GM20000 (cell line): ENCODE data around the gene POU5F1.
A peak's percentile ranks its signal among the peaks of the same experiment; 100 is the strongest.
"Not testable (repeated sequence)": the region's sequence is repeated elsewhere in the genome, so short reads cannot be mapped to it uniquely, and the experiment has no call there.

ENCODE experiments used
- DNase-seq: peaks from one replicate; pipeline ENCODE4 v3.0.0; 2012; ENCODE audit warnings: low spot score
- TF ChIP-seq, protein P1 (sequence below): IDR thresholded peaks from 2 replicates; pipeline ENCODE4 v1.5.1; 2012; ENCODE audit warnings: mild to moderate bottlenecking, control low read depth; ENCODE audit errors: extremely low read depth, missing control alignments

POU5F1 gene

GRCh38 chr6:31205638-31206037 lies 35.2 kb upstream of the POU5F1 start:
- TF ChIP-seq, protein P1, sequence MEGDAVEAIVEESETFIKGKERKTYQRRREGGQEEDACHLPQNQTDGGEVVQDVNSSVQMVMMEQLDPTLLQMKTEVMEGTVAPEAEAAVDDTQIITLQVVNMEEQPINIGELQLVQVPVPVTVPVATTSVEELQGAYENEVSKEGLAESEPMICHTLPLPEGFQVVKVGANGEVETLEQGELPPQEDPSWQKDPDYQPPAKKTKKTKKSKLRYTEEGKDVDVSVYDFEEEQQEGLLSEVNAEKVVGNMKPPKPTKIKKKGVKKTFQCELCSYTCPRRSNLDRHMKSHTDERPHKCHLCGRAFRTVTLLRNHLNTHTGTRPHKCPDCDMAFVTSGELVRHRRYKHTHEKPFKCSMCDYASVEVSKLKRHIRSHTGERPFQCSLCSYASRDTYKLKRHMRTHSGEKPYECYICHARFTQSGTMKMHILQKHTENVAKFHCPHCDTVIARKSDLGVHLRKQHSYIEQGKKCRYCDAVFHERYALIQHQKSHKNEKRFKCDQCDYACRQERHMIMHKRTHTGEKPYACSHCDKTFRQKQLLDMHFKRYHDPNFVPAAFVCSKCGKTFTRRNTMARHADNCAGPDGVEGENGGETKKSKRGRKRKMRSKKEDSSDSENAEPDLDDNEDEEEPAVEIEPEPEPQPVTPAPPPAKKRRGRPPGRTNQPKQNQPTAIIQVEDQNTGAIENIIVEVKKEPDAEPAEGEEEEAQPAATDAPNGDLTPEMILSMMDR, result no peak
- DNase-seq, result no peak

GRCh38 chr6:31204751-31205145 lies 34.3 kb upstream of the POU5F1 start:
- DNase-seq, result no peak

GRCh38 chr6:31203345-31203979 lies 33.0 kb upstream of the POU5F1 start:
- TF ChIP-seq, protein P1, result no peak
- DNase-seq, result no peak

More at GRCh38 chr6:31204751-31205145, 34.3 kb upstream of the POU5F1 start:
- TF ChIP-seq, protein P1, result no peak

DNA sequence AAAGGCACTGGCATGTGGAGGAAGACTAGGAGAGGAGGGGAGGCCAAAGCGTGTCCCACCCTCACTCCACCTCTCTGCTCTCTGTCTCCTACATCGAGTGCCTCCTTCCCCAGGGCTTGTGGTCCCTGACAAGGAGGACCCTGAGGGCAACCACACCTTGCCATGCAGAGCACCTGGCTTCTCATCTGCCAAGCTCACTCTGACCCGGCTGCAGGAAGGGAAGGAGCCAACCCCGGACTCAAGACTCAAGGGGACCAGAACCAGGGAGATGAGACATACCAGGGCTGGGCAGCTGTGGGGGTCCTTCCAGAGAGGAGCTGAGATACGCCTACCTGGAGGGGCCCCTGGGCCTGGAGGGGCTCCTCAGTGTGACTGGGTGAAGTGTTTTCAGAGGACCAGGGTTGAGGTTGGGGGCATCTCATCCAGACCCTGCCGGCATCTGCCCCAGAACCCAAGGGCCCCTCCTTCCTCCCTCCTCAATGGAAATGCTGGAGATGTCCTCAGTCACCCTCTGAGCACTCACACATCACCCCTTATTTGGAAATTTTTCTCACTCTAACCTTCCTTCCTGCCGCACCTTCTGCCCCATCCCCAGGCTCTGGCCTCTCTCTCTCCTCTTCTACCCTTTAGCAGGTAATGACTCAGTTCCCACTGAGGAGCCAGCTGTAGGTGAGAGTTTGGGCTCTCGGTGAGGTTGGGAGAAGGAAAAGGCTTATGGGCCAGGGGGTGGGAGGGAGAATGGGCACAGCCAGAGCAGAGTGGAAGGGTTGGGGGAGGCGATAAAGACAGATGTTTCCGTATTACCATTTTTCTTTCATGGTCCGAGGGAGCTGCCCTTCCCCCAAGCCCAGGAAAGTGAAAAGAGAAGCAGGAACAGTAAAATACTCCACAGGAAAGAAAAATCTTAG lies 32.0 kb upstream of the POU5F1 start:
- TF ChIP-seq, protein P1, result no peak
- DNase-seq, result no peak

GRCh38 chr6:31199105-31199452 lies 28.6 kb upstream of the POU5F1 start:
- not testable (repeated sequence) for DNase-seq

GRCh38 chr6:31197559-31198305 lies 27.2 kb upstream of the POU5F1 start:
- peak; percentile 64 for DNase-seq
- TF ChIP-seq, protein P1, result no peak

GRCh38 chr6:31196251-31197022 lies 26.0 kb upstream of the POU5F1 start:
- DNase-seq, result not testable (repeated sequence)

GRCh38 chr6:31195308-31195979 lies 25.0 kb upstream of the POU5F1 start:
- DNase-seq, result not testable (repeated sequence)
